ENCODE measurements around the gene ADAMTS19. TPM values are rescaled to one million over a fixed set of nuclear protein-coding genes. Genes with fewer than 3 reads are reported as not detected.
A peak's percentile ranks its signal among the peaks of the same experiment; 100 is the strongest.

Gene ADAMTS19
- 0.15 TPM in 1 of 2 replicates, not detected in the other for total RNA-seq (2022)
- Bru-seq, nascent RNA = percentile 16 among the genes with signal in this experiment
- BruChase-seq, experiment 1, labeled RNA remaining after a 6-hour chase = percentile 8 among the genes with signal in this experiment
- BruChase-seq, experiment 2, labeled RNA remaining after a 2-hour chase = percentile 12 among the genes with signal in this experiment
- long read RNA-seq = 0 reads

- Mint-ChIP-seq H3K4me1 (ENCODE audit: low read depth, unreplicated experiment) (peaks cover 9% of the 10 kb centered on the region), H3K36me3 (ENCODE audit: insufficient read depth, unreplicated experiment) (peaks cover 24% of the 10 kb centered on the region), H3K9me3 (ENCODE audit: low read depth, unreplicated experiment) (no peaks in the 10 kb centered on the region), H3K27me3 (ENCODE audit: unreplicated experiment) (peaks cover 9% of the 10 kb centered on the region), H3K4me3 (ENCODE audit: low read depth, unreplicated experiment) (peak within 1 kb of the TSS; percentile 78), H3K27ac (ENCODE audit: unreplicated experiment) (no peak within 1 kb of the TSS)
- DNase-seq = peak; percentile 38
- no TSS peak for BruUV-seq (replicated peaks)
- TF ChIP-seq CTCF (IDR thresholded peaks at IDR 0.05; ENCODE audit: unreplicated experiment) = no peak
- intact Hi-C loops (cut with micrococcal nuclease; ENCODE audit: unreplicated experiment) = loop anchor here (2.0 to 10.0 kb wide), 3 partner anchors 309 to 502 kb away; no protein-coding TSS in a partner anchor
- CTCF ChIA-PET = interaction anchor here (1.1 kb wide), 1 partner anchor 204 kb away, joined by 3 read pairs; no protein-coding TSS in a partner anchor
Measured at GRCh38 chr5:129459777-129460671, at the start of gene ADAMTS19. Gene ADAMTS19 (plus strand): TSS chr5:129460298. CDS start chr5:129460392, 94 bp downstream.

- no peak for TF ChIP-seq CTCF (IDR thresholded peaks at IDR 0.05; ENCODE audit: unreplicated experiment)
- H3K36me3 Mint-ChIP-seq (ENCODE audit: insufficient read depth, unreplicated experiment) = no peaks in the 10 kb centered on the region
- no peak overlapping the region for H3K27ac Mint-ChIP-seq (ENCODE audit: unreplicated experiment)
- H3K27me3 Mint-ChIP-seq (ENCODE audit: unreplicated experiment) = no peaks in the 10 kb centered on the region
- no TSS peak for BruUV-seq (replicated peaks)
- no peak for DNase-seq
- H3K4me3 Mint-ChIP-seq (ENCODE audit: low read depth, unreplicated experiment) = no peak overlapping the region
- intact Hi-C loops (cut with micrococcal nuclease; ENCODE audit: unreplicated experiment) = loop anchor here (5.0 kb wide), 1 partner anchor 177 kb away; no protein-coding TSS in a partner anchor
- no peaks in the 10 kb centered on the region for H3K9me3 Mint-ChIP-seq (ENCODE audit: low read depth, unreplicated experiment)
- H3K4me1 Mint-ChIP-seq (ENCODE audit: low read depth, unreplicated experiment) = no peaks in the 10 kb centered on the region
- CTCF ChIA-PET = no interaction called here
Measured at GRCh38 chr5:129410488-129410887, 49.6 kb upstream of the ADAMTS19 start.

DNA sequence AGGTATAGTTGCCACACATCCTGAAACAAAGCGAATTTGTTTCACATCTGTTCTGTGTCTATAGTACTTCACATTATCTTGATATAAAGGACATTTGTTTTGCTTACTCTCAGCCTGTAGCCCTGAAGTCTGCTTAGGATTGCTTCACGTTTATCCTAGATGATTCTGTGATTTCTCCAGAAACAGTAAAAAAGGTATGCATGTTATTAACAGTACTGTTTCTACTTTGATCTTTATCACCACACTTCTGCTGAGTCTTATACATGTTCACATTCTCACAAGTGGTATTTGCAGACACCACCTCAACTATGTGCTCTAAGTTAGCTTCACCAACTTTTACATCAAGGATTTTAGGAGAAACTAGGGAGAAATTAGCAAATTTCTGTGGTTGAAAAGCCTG, 47.4 kb upstream of the ADAMTS19 start:
- no peaks in the 10 kb centered on the region for H3K36me3 Mint-ChIP-seq (ENCODE audit: insufficient read depth, unreplicated experiment)
- CTCF ChIA-PET = no interaction called here
- no peak for TF ChIP-seq CTCF (IDR thresholded peaks at IDR 0.05; ENCODE audit: unreplicated experiment)
- H3K9me3 Mint-ChIP-seq (ENCODE audit: low read depth, unreplicated experiment) = no peaks in the 10 kb centered on the region
- no peak for DNase-seq
- no peaks in the 10 kb centered on the region for H3K4me1 Mint-ChIP-seq (ENCODE audit: low read depth, unreplicated experiment)
- intact Hi-C loops (cut with micrococcal nuclease; ENCODE audit: unreplicated experiment) = loop anchor here (5.0 kb wide), 1 partner anchor 175 kb away; no protein-coding TSS in a partner anchor
- no peak overlapping the region for H3K4me3 Mint-ChIP-seq (ENCODE audit: low read depth, unreplicated experiment)
- H3K27me3 Mint-ChIP-seq (ENCODE audit: unreplicated experiment) = no peaks in the 10 kb centered on the region
- H3K27ac Mint-ChIP-seq (ENCODE audit: unreplicated experiment) = no peak overlapping the region
- no TSS peak for BruUV-seq (replicated peaks)

- no TSS peak for BruUV-seq (replicated peaks)
- no peaks in the 10 kb centered on the region for H3K4me1 Mint-ChIP-seq (ENCODE audit: low read depth, unreplicated experiment)
- H3K27me3 Mint-ChIP-seq (ENCODE audit: unreplicated experiment) = no peaks in the 10 kb centered on the region
- no peaks in the 10 kb centered on the region for H3K9me3 Mint-ChIP-seq (ENCODE audit: low read depth, unreplicated experiment)
- H3K27ac Mint-ChIP-seq (ENCODE audit: unreplicated experiment) = no peak overlapping the region
- CTCF ChIA-PET = no interaction called here
- H3K4me3 Mint-ChIP-seq (ENCODE audit: low read depth, unreplicated experiment) = no peak overlapping the region
- DNase-seq = no peak
- H3K36me3 Mint-ChIP-seq (ENCODE audit: insufficient read depth, unreplicated experiment) = no peaks in the 10 kb centered on the region
- TF ChIP-seq CTCF (IDR thresholded peaks at IDR 0.05; ENCODE audit: unreplicated experiment) = no peak
- intact Hi-C loops (cut with micrococcal nuclease; ENCODE audit: unreplicated experiment) = loop anchor here (5.0 kb wide), 1 partner anchor 174 kb away; no protein-coding TSS in a partner anchor
Measured at GRCh38 chr5:129413570-129413969, 46.5 kb upstream of the ADAMTS19 start.

Measured in Calu3 (cell line).